GM21576 (cell line): ENCODE measurements around the gene HERPUD1.
"Not testable (repeated sequence)": the region's sequence is repeated elsewhere in the genome, so short reads cannot be mapped to it uniquely, and the experiment has no call there.

Experiments used
- ATAC-seq: cut with Tn5 transposase; IDR thresholded peaks from one replicate; pipeline ENCODE4 v1.9.1; 2021; ENCODE audit warnings: mild to moderate bottlenecking, moderate library complexity; ENCODE audit not compliant: unreplicated experiment

Gene HERPUD1

GRCh38 chr16:56933828-56934598 lies 2.1 kb downstream of the HERPUD1 start:
- no peak for ATAC-seq

GRCh38 chr16:56934599-56935145 lies 2.7 kb downstream of the HERPUD1 start:
- ATAC-seq, result not testable (repeated sequence)

GRCh38 chr16:56935201-56935600 lies 3.3 kb downstream of the HERPUD1 start:
- no peak for ATAC-seq

DNA sequence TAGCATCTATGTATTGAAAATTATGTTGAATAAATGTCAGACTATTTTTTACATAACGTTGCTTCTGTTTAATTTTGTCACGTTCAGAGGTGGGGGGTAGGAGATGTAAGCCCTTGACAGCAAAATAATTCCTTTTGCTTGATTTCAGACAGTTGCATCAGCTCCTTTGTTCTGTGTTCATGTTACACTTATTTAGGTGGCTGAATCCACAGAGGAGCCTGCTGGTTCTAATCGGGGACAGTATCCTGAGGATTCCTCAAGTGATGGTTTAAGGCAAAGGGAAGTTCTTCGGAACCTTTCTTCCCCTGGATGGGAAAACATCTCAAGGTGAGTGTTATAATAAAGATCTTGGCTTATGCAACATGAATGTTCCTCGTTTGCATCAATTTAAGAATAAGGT lies 4.5 kb downstream of the HERPUD1 start:
- ATAC-seq, result no peak

DNA sequence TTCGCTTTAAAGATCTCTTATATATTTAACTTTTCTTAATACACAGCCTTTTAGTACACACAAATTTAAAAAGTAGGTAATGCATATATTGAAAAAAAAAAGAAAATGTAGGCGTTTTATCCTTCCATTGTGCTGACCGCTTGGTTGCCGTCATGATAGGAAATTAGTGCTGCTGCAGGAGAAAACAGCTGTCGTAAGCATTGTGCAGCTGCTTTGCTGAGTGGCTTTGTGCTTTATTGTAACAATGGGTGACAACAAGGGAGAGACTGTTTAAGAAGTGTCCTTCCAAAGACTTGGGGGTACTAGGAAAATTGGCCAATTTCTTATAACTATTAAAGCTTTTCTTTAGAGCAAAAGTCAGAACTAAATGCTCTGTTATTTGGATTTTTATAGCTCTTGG lies 5.0 kb downstream of the HERPUD1 start:
- no peak for ATAC-seq

GRCh38 chr16:56938664-56939513 lies 6.9 kb downstream of the HERPUD1 start:
- no peak for ATAC-seq

GRCh38 chr16:56939801-56940200 lies 7.9 kb downstream of the HERPUD1 start:
- no peak for ATAC-seq

DNA sequence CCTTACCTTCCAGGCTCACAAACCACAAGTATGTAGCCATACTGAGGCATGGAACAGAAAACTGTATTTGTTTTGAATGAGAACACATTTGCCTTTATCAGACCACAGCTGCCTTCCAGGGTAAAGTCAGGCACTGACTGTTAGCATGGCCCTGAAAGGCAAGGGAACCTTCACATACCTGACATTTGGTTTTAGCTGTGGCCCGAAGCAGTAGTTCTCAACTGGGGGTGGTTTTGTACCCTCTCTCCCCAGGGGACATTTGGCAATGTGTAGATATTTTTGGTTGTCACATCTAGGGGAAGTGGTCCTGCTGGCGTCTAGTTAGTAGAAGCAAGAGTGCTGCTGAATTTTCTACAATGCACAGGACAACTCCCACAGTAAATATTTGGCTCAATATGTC lies 9.2 kb downstream of the HERPUD1 start:
- ATAC-seq, result no peak

- no peak for ATAC-seq
Observed at GRCh38 chr16:56941856-56942331, 10.0 kb downstream of the HERPUD1 start.

DNA sequence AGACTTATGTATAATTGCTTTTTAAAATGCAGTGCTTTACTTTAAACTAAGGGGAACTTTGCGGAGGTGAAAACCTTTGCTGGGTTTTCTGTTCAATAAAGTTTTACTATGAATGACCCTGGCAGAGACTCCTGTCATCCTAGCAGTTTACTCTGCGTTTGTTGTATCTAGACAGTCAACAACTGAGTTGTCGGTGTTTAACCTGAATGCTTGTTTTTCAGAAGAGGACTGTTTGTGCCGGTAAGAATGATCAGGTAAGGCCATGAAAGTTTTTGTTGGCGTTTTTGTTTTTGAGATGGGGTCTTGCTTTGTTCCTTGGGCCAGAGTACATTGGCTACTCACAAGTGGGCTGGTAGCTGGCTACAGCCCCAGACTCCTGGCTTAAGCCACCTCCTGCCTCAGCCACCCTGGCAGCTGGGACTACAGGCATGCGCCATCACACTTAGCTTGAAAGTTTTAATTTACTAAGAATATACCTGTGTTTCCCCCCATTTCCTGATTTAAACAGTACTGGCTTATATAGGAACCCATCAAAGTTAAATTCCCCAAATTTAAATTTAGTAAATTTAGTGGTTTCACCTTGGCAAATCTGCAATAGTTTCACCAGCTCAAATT lies 11.9 kb downstream of the HERPUD1 start:
- no peak for ATAC-seq

GRCh38 chr16:56944954-56945839 lies 13.3 kb downstream of the HERPUD1 start:
- ATAC-seq, result no peak

DNA sequence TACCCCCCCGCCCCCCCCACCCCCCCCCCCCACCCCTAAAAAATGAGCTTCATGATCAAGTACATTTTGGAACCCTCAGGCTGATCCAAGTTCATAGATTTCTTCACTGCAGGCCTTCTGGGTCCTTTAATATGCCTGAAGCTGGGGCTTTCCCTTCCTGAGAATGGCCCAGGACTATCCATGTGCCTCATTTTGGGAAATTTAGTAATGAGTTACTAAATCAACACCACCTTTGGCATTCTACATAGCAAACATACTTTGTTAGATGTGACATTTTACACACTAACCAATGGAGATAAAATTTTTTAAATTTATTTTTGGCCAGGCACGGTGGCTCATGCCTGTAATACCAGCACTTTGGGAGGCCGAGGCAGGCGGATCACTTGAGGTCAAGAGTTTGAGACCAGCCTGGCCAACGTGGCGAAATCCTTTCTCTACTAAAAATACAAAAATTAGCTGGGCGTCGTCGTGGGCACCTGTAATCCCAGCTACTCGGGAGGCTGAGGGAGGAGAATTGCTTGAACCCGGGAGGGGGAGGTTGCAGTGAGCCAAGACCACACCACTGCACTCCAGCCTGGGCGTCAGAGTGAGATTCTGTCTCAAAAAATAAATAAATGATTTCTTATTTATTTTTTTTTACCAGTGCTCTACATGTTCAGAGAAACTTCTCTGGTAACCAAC lies 14.0 kb downstream of the HERPUD1 start:
- no peak for ATAC-seq

- ATAC-seq, result no peak
Observed at GRCh38 chr16:56946767-56947603, 15.0 kb downstream of the HERPUD1 start.

DNA sequence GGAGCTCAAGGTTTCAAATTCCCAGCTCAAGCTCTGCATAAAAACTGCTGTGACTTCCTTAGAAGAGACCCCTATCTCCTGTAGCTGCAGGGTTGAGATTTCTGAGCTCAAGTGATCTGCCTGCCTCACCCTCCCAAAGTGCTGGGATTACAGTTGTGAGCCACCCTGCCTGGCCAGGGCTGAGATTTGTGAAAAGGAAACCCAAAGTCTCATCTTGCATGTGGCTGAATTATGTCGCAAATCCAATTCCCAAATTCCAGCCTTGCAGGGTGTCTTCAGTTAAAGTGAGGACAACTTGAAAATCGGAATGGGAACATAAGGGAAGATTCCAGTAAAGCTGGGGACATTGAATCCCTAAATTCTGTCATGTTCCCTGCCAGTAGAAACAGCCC lies 15.7 kb downstream of the HERPUD1 start:
- ATAC-seq, result no peak

- ATAC-seq, result no peak
Observed at GRCh38 chr16:56948234-56948633, 16.3 kb downstream of the HERPUD1 start.

DNA sequence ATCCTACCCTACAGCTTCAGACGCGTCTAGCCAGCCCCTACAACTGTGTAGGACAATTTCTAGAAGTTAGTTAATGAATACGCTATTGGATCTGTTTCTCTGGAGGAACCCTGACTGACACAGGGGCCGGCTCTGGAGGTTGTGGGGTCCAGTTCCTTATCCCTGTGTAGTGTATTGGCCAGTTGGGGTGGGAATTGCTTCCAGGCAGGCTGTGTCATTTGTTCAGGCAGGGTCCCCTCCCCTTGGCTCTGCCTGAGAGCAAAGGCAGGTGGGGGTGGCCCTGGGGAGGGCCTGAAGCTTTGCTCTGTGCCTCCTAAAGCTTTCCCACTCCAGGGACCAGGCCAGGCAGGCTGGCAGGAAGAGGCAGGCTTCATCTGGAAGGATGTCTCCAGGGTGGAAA lies 18.1 kb downstream of the HERPUD1 start:
- ATAC-seq, result no peak

- no peak for ATAC-seq
Observed at GRCh38 chr16:56950455-56950854, 18.5 kb downstream of the HERPUD1 start.

GRCh38 chr16:56950881-56951771 lies 19.2 kb downstream of the HERPUD1 start:
- ATAC-seq, result peak; percentile 50
